IMR-90 (cell line): ENCODE measurements around the gene SNX15. TPM values are rescaled to one million over a fixed set of nuclear protein-coding genes. Genes with fewer than 3 reads are reported as not detected.

ENCODE experiments used
- ATAC-seq: fragments of 200-7000 bp; cut with Tn5 transposase; 2 replicates; pipeline ENCODE4 v1.9.1; 2020; ENCODE audit warnings: low read depth, mild to moderate bottlenecking, moderate library complexity
- BruUV-seq: library from RNA; stranded (reverse); fragments of 400-500 nt; replicated peaks from 2 replicates; lab custom pipeline; 2021; lab: Mats Ljungman, UMichigan
- CTCF ChIA-PET: fragments of 300-600 bp; formaldehyde crosslinking; extraction: SDS; loops from one replicate; lab custom pipeline; 2021; ENCODE audit warnings: antibody characterized with exemption; lab: Yijun Ruan, JAX
- POLR2A ChIA-PET: fragments of 300-600 bp; sonication (Branson Sonifier 250); formaldehyde crosslinking; loops from one replicate; lab custom pipeline; 2022; ENCODE audit warnings: antibody characterized with exemption; ENCODE audit not compliant: unreplicated experiment; lab: Charles Lee
- DNase-seq: peaks from one replicate; pipeline ENCODE4 v3.0.0; 2013
- H2AFZ ChIP-seq: replicated peaks from 2 replicates; pipeline ENCODE3; 2013; ENCODE audit warnings: low read length, mild to moderate bottlenecking; ENCODE audit not compliant: poor library complexity
- H2AK5ac ChIP-seq: 2 replicates; pipeline ENCODE4 v1.6.1; 2013; ENCODE audit warnings: low read depth, low read length, inconsistent platforms
- H2AK9ac ChIP-seq: replicated peaks from 2 replicates; pipeline ENCODE3; 2013; ENCODE audit warnings: mild to moderate bottlenecking, low read depth, low read length, moderate library complexity; ENCODE audit not compliant: poor library complexity
- H2BK120ac ChIP-seq: 2 replicates; pipeline ENCODE4 v1.6.1; 2013; ENCODE audit warnings: low read depth, low read length, inconsistent platforms
- H2BK15ac ChIP-seq: 3 replicates; pipeline ENCODE4 v1.6.1; 2013; ENCODE audit warnings: low read depth, low read length, inconsistent platforms
- H2BK20ac ChIP-seq: 2 replicates; pipeline ENCODE4 v1.6.1; 2013; ENCODE audit warnings: low read depth, mild to moderate bottlenecking, inconsistent platforms, low read length, moderate library complexity
- H2BK5ac ChIP-seq: 2 replicates; pipeline ENCODE4 v1.6.1; 2013; ENCODE audit warnings: mild to moderate bottlenecking, low read depth, low read length, inconsistent platforms; ENCODE audit not compliant: poor library complexity, severe bottlenecking
- H3K14ac ChIP-seq: replicated peaks from 2 replicates; pipeline ENCODE4 v1.6.1; 2013; ENCODE audit warnings: low read depth, low read length, inconsistent platforms
- H3K18ac ChIP-seq: 2 replicates; pipeline ENCODE4 v1.6.1; 2013; ENCODE audit warnings: low read depth, low read length, control low read depth
- H3K23ac ChIP-seq: 2 replicates; pipeline ENCODE4 v1.6.1; 2013; ENCODE audit warnings: low read depth, low read length, inconsistent platforms
- H3K27ac ChIP-seq: 2 replicates; pipeline ENCODE4 v1.5.1; 2013; ENCODE audit warnings: mild to moderate bottlenecking, control low read depth, low read length; ENCODE audit not compliant: insufficient read depth
- H3K27me3 ChIP-seq: 2 replicates; pipeline ENCODE4 v1.6.1; 2013; ENCODE audit warnings: low read length; ENCODE audit not compliant: control insufficient read depth, insufficient read depth
- H3K36me3 ChIP-seq: 2 replicates; pipeline ENCODE4 v1.6.1; 2013; ENCODE audit warnings: low read length, mixed read lengths; ENCODE audit not compliant: control insufficient read depth, insufficient read depth
- H3K4ac ChIP-seq: 2 replicates; pipeline ENCODE4 v1.6.1; 2013; ENCODE audit warnings: low read depth, low read length, inconsistent platforms
- H3K4me1 ChIP-seq: 2 replicates; pipeline ENCODE4 v1.6.1; 2013; ENCODE audit warnings: low read length, mixed read lengths; ENCODE audit not compliant: control insufficient read depth, insufficient read depth
- H3K4me2 ChIP-seq: 2 replicates; pipeline ENCODE4 v1.6.1; 2013; ENCODE audit warnings: low read depth, mild to moderate bottlenecking, control low read depth, low read length, moderate library complexity
- H3K4me3 ChIP-seq: 2 replicates; pipeline ENCODE4 v1.5.1; 2013; ENCODE audit warnings: low read depth, mild to moderate bottlenecking, control low read depth, low read length, moderate library complexity; ENCODE audit not compliant: insufficient read depth
- H3K56ac ChIP-seq: 2 replicates; pipeline ENCODE4 v1.6.1; 2013; ENCODE audit warnings: low read length, inconsistent platforms; ENCODE audit not compliant: insufficient read depth; ENCODE audit errors: extremely low read depth
- H3K79me1 ChIP-seq, 2 experiments: 2 replicates each; pipeline ENCODE4 v1.6.1; 2013; ENCODE audit warnings: low read length in 2 of 2, inconsistent platforms in 1 of 2, low read depth in 1 of 2
- H3K9ac ChIP-seq: 2 replicates; pipeline ENCODE4 v1.6.1; 2013; ENCODE audit warnings: low read depth, low read length, control low read depth
- H3K9me1 ChIP-seq: 2 replicates; pipeline ENCODE4 v1.6.1; 2013; ENCODE audit warnings: low read length, inconsistent platforms; ENCODE audit not compliant: insufficient read depth
- H3K9me3 ChIP-seq: 2 replicates; pipeline ENCODE4 v1.6.1; 2013; ENCODE audit warnings: low read length; ENCODE audit not compliant: control insufficient read depth, insufficient read depth
- H4K20me1 ChIP-seq: 2 replicates; pipeline ENCODE4 v1.6.1; 2013; ENCODE audit warnings: low read length, inconsistent platforms; ENCODE audit not compliant: insufficient read depth
- H4K5ac ChIP-seq: 2 replicates; pipeline ENCODE4 v1.6.1; 2013; ENCODE audit warnings: mild to moderate bottlenecking, low read depth, low read length, control low read depth
- H4K8ac ChIP-seq, 2 experiments: 2 replicates each; pipeline ENCODE4 v1.6.1; 2013; ENCODE audit warnings: low read depth in 2 of 2, low read length in 2 of 2, control low read depth in 1 of 2, inconsistent platforms in 1 of 2
- H4K91ac ChIP-seq: 2 replicates; pipeline ENCODE4 v1.6.1; 2013; ENCODE audit warnings: low read depth, low read length, inconsistent platforms; ENCODE audit not compliant: insufficient read depth
- BHLHE40 ChIP-seq: fragments of 150-350 bp; IDR thresholded peaks from 2 replicates; pipeline ENCODE4 v1.6.1; 2016; ENCODE audit warnings: mild to moderate bottlenecking, low read depth, low read length
- CEBPB ChIP-seq: IDR thresholded peaks from 2 replicates; pipeline ENCODE4 v1.6.1; 2012; ENCODE audit warnings: low read depth, low read length, improper control_type of control experiment
- CHD1 ChIP-seq: IDR thresholded peaks from 2 replicates; pipeline ENCODE4 v1.6.1; 2012; ENCODE audit warnings: low read depth, low read length, improper control_type of control experiment
- FOS ChIP-seq: fragments of 150-350 bp; IDR thresholded peaks from 2 replicates; pipeline ENCODE4 v1.6.1; 2016; ENCODE audit warnings: low read depth, low read length
- MAFK ChIP-seq: IDR thresholded peaks from 2 replicates; pipeline ENCODE4 v1.6.1; 2012; ENCODE audit warnings: low read depth, low read length, improper control_type of control experiment
- MAZ ChIP-seq: IDR thresholded peaks from 2 replicates; pipeline ENCODE4 v1.6.1; 2012; ENCODE audit warnings: low read depth, mild to moderate bottlenecking, low read length, improper control_type of control experiment, moderate library complexity, borderline replicate concordance
- MXI1 ChIP-seq: IDR thresholded peaks from 2 replicates; pipeline ENCODE4 v1.6.1; 2012; ENCODE audit warnings: low read depth, mild to moderate bottlenecking, low read length, moderate library complexity, borderline replicate concordance
- NFE2L2 ChIP-seq: fragments of 150-350 bp; IDR thresholded peaks from 2 replicates; pipeline ENCODE4 v1.6.1; 2016; ENCODE audit warnings: low read depth, mild to moderate bottlenecking, low read length
- POLR2A ChIP-seq: IDR thresholded peaks from 2 replicates; pipeline ENCODE4 v1.6.1; 2012; ENCODE audit warnings: mild to moderate bottlenecking, low read depth, low read length
- RAD21 ChIP-seq: IDR thresholded peaks from 2 replicates; pipeline ENCODE4 v1.6.1; 2012; ENCODE audit warnings: low read length, improper control_type of control experiment
- RCOR1 ChIP-seq: IDR thresholded peaks from 2 replicates; pipeline ENCODE4 v1.6.1; 2012; ENCODE audit warnings: mild to moderate bottlenecking, low read length, improper control_type of control experiment; ENCODE audit not compliant: insufficient replicate concordance
- RFX5 ChIP-seq: IDR thresholded peaks from 2 replicates; pipeline ENCODE4 v1.8.0; 2012; ENCODE audit warnings: low read depth, mild to moderate bottlenecking, low read length, moderate library complexity
- WGBS, 2 experiments: methylation state at CpG; one replicate each; pipeline versions ENCODE4 v1.1.5 to v1.1.7; 2013; ENCODE audit warnings: missing lambda C conversion rate in 2 of 2; ENCODE audit not compliant: insufficient read length in 1 of 2; ENCODE audit errors: extremely low coverage in 2 of 2; 5-methylcytosine and 5-hydroxymethylcytosine counted together
- dilution Hi-C: fragments of 300-500 bp; cut with HindIII; formaldehyde crosslinking; loops from one replicate; pipeline ENCODE4 v1.14.3; 2018; ENCODE audit warnings: low sequenced_read_pairs; ENCODE audit not compliant: unreplicated experiment
- in situ Hi-C: fragments of 300-500 bp; cut with MboI; formaldehyde crosslinking; loops from 3 replicates; pipeline ENCODE4 v1.14.3; 2019; ENCODE audit warnings: low sequenced_read_pairs, inconsistent platforms, mixed read lengths
- intact Hi-C: fragments of 100-400 bp; cut with micrococcal nuclease; formaldehyde crosslinking; loops from 2 replicates; pipeline ENCODE4 v1.10.0; 2022
- polyA plus RNA-seq, 3 experiments: library from polyadenylated mRNA; depleted of rRNA; stranded (reverse); fragments of >200 nt; gene quantifications; 2 replicates each; pipeline ENCODE4 v1.2.3, GENCODE V29; 2012; ENCODE audit warnings: low replicate concordance in 1 of 3
- total RNA-seq: library from RNA; depleted of rRNA; stranded (reverse); fragments of >200 nt; gene quantifications from 2 replicates; pipeline ENCODE4 v1.2.3, GENCODE V29; 2012
- TF ChIP-seq, protein P1 (sequence below): conservative IDR thresholded peaks from 2 replicates; pipeline ENCODE4 v1.5.1; 2012; ENCODE audit warnings: mild to moderate bottlenecking, low read depth, low read length, improper control_type of control experiment
- TF ChIP-seq, protein P2 (sequence below): fragments of 150-350 bp; IDR thresholded peaks from 2 replicates; pipeline ENCODE4 v1.6.1; 2016; ENCODE audit warnings: low read depth, mild to moderate bottlenecking, low read length, moderate library complexity, borderline replicate concordance

SNX15 gene
- total and polyA plus RNA-seq, 2 of the 4 experiments (the other 2 are of a cell fraction), result 9.0 to 16.3 TPM

DNA sequence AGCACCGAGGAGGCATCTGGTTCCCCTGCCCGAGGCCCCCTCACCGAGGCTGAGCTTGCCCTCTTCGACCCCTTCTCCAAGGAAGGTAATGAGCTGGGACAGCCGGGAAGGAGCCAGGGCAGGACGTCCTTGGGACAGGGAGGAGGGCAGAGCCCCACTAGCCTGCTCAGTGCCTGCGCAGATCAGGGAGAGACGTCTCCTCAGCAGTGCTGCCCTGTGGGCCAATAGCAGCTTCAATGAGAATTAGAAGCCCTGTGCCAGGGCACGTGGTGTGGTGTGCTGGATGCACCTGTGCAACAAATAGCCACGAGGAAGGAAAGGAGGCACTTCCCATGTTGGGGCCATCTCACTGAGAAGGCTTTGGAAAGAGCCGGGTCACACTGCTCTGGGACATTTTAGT, 8.3 kb downstream of the SNX15 start:
- no peak overlapping the region for H2AK9ac ChIP-seq
- no peak overlapping the region for H2AFZ ChIP-seq
- ATAC-seq (no peak), DNase-seq (no peak)
- H3K56ac ChIP-seq, result no peak overlapping the region
- H3K4me1 ChIP-seq, result no peaks in the 10 kb centered on the region
- WGBS, 2 experiments, result 61% methylated on average over 3 of the region's 11 CpGs; no CpG with 5 or more reads in 1 of the 2 experiments
- no peak overlapping the region for H2BK5ac ChIP-seq
- H2BK120ac ChIP-seq, result no peak overlapping the region
- intact Hi-C loops, result no loop called here
- dilution Hi-C loops, result no loop called here
- TF ChIP-seq MAFK, result no peak
- no peak for TF ChIP-seq RCOR1
- no peak for TF ChIP-seq NFE2L2
- no peak for TF ChIP-seq MXI1
- TF ChIP-seq CHD1, result no peak
- TF ChIP-seq FOS, result no peak
- no peak for TF ChIP-seq RFX5
- TF ChIP-seq CEBPB, result no peak
- no peak for TF ChIP-seq POLR2A
- TF ChIP-seq MAZ, result no peak
- TF ChIP-seq, protein P1, sequence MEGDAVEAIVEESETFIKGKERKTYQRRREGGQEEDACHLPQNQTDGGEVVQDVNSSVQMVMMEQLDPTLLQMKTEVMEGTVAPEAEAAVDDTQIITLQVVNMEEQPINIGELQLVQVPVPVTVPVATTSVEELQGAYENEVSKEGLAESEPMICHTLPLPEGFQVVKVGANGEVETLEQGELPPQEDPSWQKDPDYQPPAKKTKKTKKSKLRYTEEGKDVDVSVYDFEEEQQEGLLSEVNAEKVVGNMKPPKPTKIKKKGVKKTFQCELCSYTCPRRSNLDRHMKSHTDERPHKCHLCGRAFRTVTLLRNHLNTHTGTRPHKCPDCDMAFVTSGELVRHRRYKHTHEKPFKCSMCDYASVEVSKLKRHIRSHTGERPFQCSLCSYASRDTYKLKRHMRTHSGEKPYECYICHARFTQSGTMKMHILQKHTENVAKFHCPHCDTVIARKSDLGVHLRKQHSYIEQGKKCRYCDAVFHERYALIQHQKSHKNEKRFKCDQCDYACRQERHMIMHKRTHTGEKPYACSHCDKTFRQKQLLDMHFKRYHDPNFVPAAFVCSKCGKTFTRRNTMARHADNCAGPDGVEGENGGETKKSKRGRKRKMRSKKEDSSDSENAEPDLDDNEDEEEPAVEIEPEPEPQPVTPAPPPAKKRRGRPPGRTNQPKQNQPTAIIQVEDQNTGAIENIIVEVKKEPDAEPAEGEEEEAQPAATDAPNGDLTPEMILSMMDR, result no peak
- no peak for TF ChIP-seq RAD21
- TF ChIP-seq, protein P2, sequence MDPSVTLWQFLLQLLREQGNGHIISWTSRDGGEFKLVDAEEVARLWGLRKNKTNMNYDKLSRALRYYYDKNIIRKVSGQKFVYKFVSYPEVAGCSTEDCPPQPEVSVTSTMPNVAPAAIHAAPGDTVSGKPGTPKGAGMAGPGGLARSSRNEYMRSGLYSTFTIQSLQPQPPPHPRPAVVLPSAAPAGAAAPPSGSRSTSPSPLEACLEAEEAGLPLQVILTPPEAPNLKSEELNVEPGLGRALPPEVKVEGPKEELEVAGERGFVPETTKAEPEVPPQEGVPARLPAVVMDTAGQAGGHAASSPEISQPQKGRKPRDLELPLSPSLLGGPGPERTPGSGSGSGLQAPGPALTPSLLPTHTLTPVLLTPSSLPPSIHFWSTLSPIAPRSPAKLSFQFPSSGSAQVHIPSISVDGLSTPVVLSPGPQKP, result no peak
- no peak for TF ChIP-seq BHLHE40
- H3K4me2 ChIP-seq, result no peak overlapping the region
- H4K5ac ChIP-seq, result no peak overlapping the region
- no peak overlapping the region for H2BK20ac ChIP-seq
- H3K27me3 ChIP-seq, result no peaks in the 10 kb centered on the region
- in situ Hi-C loops, result no loop called here
- no peak overlapping the region for H4K8ac ChIP-seq
- no peaks in the 10 kb centered on the region for H3K9me1 ChIP-seq
- ChIA-PET POLR2A (no interaction called here), CTCF (no interaction called here)
- peaks cover 24% of the 10 kb centered on the region; the same call in 1 of the 2 replicates for H3K36me3 ChIP-seq
- no peak overlapping the region for H2BK15ac ChIP-seq
- H4K20me1 ChIP-seq, result no peaks in the 10 kb centered on the region
- H3K27ac ChIP-seq, result no peak overlapping the region
- H3K4me3 ChIP-seq, result no peak overlapping the region
- no peak overlapping the region for H3K4ac ChIP-seq
- H3K9me3 ChIP-seq, result no peaks in the 10 kb centered on the region
- H3K14ac ChIP-seq, result no peak overlapping the region
- no peaks in the 10 kb centered on the region; a peak in 1 of 4 replicates for H3K79me1 ChIP-seq
- H3K9ac ChIP-seq, result no peak overlapping the region
- no peak overlapping the region for H4K91ac ChIP-seq
- H3K23ac ChIP-seq, result no peak overlapping the region
- no peak overlapping the region for H2AK5ac ChIP-seq
- no TSS peak for BruUV-seq
- no peak overlapping the region for H3K18ac ChIP-seq
